ENCODE measurements around the gene EEF1G. TPM values are rescaled to one million over a fixed set of nuclear protein-coding genes. Genes with fewer than 3 reads are reported as not detected.
A peak's percentile ranks its signal among the peaks of the same experiment; 100 is the strongest.

EEF1G gene
- total RNA-seq, 1 experiment from 2014 or later: 1,855 TPM

GRCh38 chr11:62613291-62613778 lies 39.6 kb upstream of the EEF1G start:
- no peak for TF ChIP-seq CTCF (IDR thresholded peaks at IDR 0.05; ENCODE audit: unreplicated experiment)
- no peak for DNase-seq (ENCODE audit: unreplicated experiment)
- H3K9me3 Mint-ChIP-seq (ENCODE audit: unreplicated experiment): no peaks in the 10 kb centered on the region
- H3K36me3 Mint-ChIP-seq (ENCODE audit: insufficient read depth, unreplicated experiment): peaks cover 31% of the 10 kb centered on the region
- H3K4me3 Mint-ChIP-seq (ENCODE audit: unreplicated experiment): peak overlapping the region; percentile 39
- peaks cover 10% of the 10 kb centered on the region for H3K4me1 Mint-ChIP-seq (ENCODE audit: insufficient read depth, unreplicated experiment)
- no peak overlapping the region for H3K27ac Mint-ChIP-seq (ENCODE audit: low read depth, unreplicated experiment)
- no peaks in the 10 kb centered on the region for H3K27me3 Mint-ChIP-seq (ENCODE audit: insufficient read depth, unreplicated experiment)
- POLR2A ChIA-PET: interaction anchor here (0.6 to 8.4 kb wide), 12 partner anchors 8 to 1073 kb away, joined by 3 to 98 read pairs (median 4); partner anchors contain the start of genes B3GAT3, C11orf98, CSKMT and MTA2
- CTCF ChIA-PET: interaction anchor here (0.6 to 4.2 kb wide), 8 partner anchors 9 to 220 kb away, joined by 3 to 39 read pairs (median 3); partner anchors contain the start of gene TUT1
- no TSS peak for BruUV-seq (replicated peaks)
- intact Hi-C loops (cut with micrococcal nuclease): loop anchor here (2.0 to 5.0 kb wide), 4 partner anchors 21 to 81 kb away; partner anchors contain the start of genes EEF1G and GANAB

GRCh38 chr11:62612366-62613290 lies 38.9 kb upstream of the EEF1G start, which contains the start of the genes EML3 and ROM1:
Gene EML3 (minus strand): TSS chr11:62612775. CDS start chr11:62612457, 318 bp downstream.
Gene ROM1 (plus strand): TSS chr11:62613257. CDS start chr11:62613282, 25 bp downstream.
- Mint-ChIP-seq H3K4me1 (ENCODE audit: insufficient read depth, unreplicated experiment) (peaks cover 15% of the 10 kb centered on the region), H3K27me3 (ENCODE audit: insufficient read depth, unreplicated experiment) (no peaks in the 10 kb centered on the region), H3K9me3 (ENCODE audit: unreplicated experiment) (no peaks in the 10 kb centered on the region), H3K36me3 (ENCODE audit: insufficient read depth, unreplicated experiment) (peaks cover 31% of the 10 kb centered on the region), H3K27ac (ENCODE audit: low read depth, unreplicated experiment) (peak within 1 kb of the TSS; percentile 80), H3K4me3 (ENCODE audit: unreplicated experiment) (peak within 1 kb of the TSS; percentile 90)
- ChIA-PET CTCF (interaction anchor here (0.6 to 4.2 kb wide), 18 partner anchors 8 to 220 kb away, joined by 3 to 39 read pairs (median 5); partner anchors contain the start of genes B3GAT3, MTA2 and TUT1), POLR2A (interaction anchor here (0.6 to 8.4 kb wide), 20 partner anchors 9 to 1074 kb away, joined by 3 to 98 read pairs (median 4); partner anchors contain the start of genes B3GAT3, C11orf98, CSKMT and INTS5)
- peak; percentile 100 for TF ChIP-seq CTCF (IDR thresholded peaks at IDR 0.05; ENCODE audit: unreplicated experiment)
- intact Hi-C loops (cut with micrococcal nuclease): loop anchor here (2.0 to 5.0 kb wide), 4 partner anchors 20 to 82 kb away; partner anchors contain the start of genes EEF1G and GANAB
- BruUV-seq (replicated peaks): no TSS peak
- peak; percentile 89 for DNase-seq (ENCODE audit: unreplicated experiment)

- TF ChIP-seq CTCF (IDR thresholded peaks at IDR 0.05; ENCODE audit: unreplicated experiment): no peak
- peak; percentile 56 for DNase-seq (ENCODE audit: unreplicated experiment)
- peak overlapping the region; percentile 90 for H3K4me3 Mint-ChIP-seq (ENCODE audit: unreplicated experiment)
- intact Hi-C loops (cut with micrococcal nuclease): loop anchor here (2.0 to 5.0 kb wide), 4 partner anchors 19 to 83 kb away; partner anchors contain the start of genes EEF1G and GANAB
- ChIA-PET CTCF (interaction anchor here (0.6 to 4.2 kb wide), 18 partner anchors 8 to 217 kb away, joined by 3 to 39 read pairs (median 4); partner anchors contain the start of genes B3GAT3, MTA2 and TUT1), POLR2A (interaction anchor here (0.6 to 8.4 kb wide), 19 partner anchors 10 to 229 kb away, joined by 3 to 98 read pairs (median 4); partner anchors contain the start of genes B3GAT3, C11orf98, CSKMT and EEF1G)
- no TSS peak for BruUV-seq (replicated peaks)
- H3K27ac Mint-ChIP-seq (ENCODE audit: low read depth, unreplicated experiment): peak overlapping the region; percentile 80
- H3K27me3 Mint-ChIP-seq (ENCODE audit: insufficient read depth, unreplicated experiment): no peaks in the 10 kb centered on the region
- peaks cover 17% of the 10 kb centered on the region for H3K4me1 Mint-ChIP-seq (ENCODE audit: insufficient read depth, unreplicated experiment)
- peaks cover 37% of the 10 kb centered on the region for H3K36me3 Mint-ChIP-seq (ENCODE audit: insufficient read depth, unreplicated experiment)
- no peaks in the 10 kb centered on the region for H3K9me3 Mint-ChIP-seq (ENCODE audit: unreplicated experiment)
These were observed 38.1 kb upstream of the EEF1G start for GRCh38 chr11:62611705-62612365.
